IPS DF 6.9 (cell line): ENCODE measurements around the gene PRXL2C.

Source experiments
- DNase-seq: peaks from one replicate; pipeline ENCODE4 v3.0.0-alpha.2; 2013; ENCODE audit warnings: low read depth, low spot score
- H3K27ac ChIP-seq: one replicate; pipeline ENCODE4 v1.5.1; 2013; ENCODE audit warnings: low read length, control low read depth
- H3K27me3 ChIP-seq: 2 replicates; pipeline ENCODE4 v1.6.1; 2013; ENCODE audit warnings: mild to moderate bottlenecking, low read length; ENCODE audit not compliant: control insufficient read depth, insufficient read depth
- H3K36me3 ChIP-seq: 2 replicates; pipeline ENCODE4 v1.6.1; 2013; ENCODE audit warnings: low read length; ENCODE audit not compliant: control insufficient read depth, insufficient read depth
- H3K4me1 ChIP-seq: 2 replicates; pipeline ENCODE4 v1.6.1; 2013; ENCODE audit warnings: low read length; ENCODE audit not compliant: control insufficient read depth, insufficient read depth
- H3K4me3 ChIP-seq: 2 replicates; pipeline ENCODE4 v1.5.1; 2013; ENCODE audit warnings: mild to moderate bottlenecking, low read length
- H3K9me3 ChIP-seq: 2 replicates; pipeline ENCODE4 v1.6.1; 2013; ENCODE audit warnings: low read length, inconsistent platforms; ENCODE audit not compliant: control insufficient read depth, insufficient read depth
- WGBS: extraction: QIAGEN DNeasy Blood & Tissue Kit; methylation state at CpG from one replicate; pipeline ENCODE4 v1.1.7; 2013; ENCODE audit warnings: mixed read lengths, missing lambda C conversion rate; ENCODE audit not compliant: insufficient read length, insufficient coverage; 5-methylcytosine and 5-hydroxymethylcytosine counted together

PRXL2C gene

DNA sequence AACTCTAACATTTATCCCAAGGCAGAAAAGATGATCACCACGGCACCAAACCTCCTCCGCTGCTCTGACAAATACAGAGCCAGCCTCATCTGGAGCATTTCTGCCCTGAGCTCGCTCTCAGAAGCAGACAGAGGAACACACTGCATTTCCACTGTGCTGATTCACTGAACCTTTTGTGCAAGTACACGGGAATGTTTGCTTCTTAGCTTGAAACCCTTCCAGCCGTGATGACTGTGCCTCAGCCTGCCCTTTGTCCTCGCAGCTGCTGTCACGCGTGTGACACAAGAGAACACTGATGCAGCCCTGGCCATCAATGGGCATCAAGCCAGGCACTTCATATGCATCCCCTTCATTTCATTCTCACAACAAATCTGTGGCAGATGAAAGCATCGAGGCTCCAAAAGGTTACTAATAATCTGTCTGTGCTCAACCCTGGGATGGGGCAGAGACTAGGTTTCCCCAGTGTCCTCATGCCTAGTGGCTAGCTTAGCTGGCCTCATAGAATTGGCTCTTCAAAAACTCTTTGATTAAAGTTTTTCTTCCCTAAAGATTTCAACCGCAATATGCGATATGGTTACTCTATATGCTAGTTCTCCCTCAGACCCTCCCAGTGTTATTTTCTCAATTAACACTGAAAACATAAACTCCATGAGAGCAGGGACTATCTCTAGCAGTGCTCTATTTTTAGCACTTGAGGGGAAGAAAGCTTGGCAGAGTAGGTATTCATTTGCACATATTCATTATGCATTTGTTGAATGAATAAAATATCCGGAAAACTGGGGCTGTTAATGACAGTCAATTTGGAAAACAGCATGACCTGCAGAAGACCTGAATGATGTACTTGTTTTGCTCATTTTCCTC, 42.8 kb downstream of the PRXL2C start:
- Histone ChIP-seq H3K9me3 (no peaks in the 10 kb centered on the region), H3K27ac (no peak overlapping the region), H3K27me3 (no peaks in the 10 kb centered on the region), H3K36me3 (no peaks in the 10 kb centered on the region), H3K4me1 (peaks cover 4% of the 10 kb centered on the region; the same call in 1 of the 2 replicates), H3K4me3 (no peak overlapping the region)
- WGBS = no CpG with 5 or more reads among the region's 12 CpGs
- no peak for DNase-seq

DNA sequence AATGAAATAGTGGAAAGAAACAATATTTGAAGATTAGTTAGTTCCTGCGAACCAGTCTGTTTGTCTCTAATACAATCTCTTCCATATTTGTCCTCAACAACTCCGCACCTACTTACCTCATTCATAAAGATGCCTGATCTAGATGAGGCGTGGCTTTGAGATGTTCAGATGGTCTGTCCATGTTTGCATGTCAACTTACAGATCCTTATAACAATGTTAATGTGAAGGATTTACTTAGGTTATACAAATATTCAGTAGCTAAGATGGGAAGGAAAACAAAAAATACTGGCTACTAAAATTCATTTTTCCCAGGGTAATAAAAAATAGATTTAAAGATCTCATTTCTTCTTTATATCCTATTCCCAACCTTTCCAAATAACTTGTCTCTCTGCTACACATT, 43.8 kb downstream of the PRXL2C start:
- no CpG with 5 or more reads among the region's 3 CpGs for WGBS
- H3K27ac ChIP-seq = no peak overlapping the region

DNA sequence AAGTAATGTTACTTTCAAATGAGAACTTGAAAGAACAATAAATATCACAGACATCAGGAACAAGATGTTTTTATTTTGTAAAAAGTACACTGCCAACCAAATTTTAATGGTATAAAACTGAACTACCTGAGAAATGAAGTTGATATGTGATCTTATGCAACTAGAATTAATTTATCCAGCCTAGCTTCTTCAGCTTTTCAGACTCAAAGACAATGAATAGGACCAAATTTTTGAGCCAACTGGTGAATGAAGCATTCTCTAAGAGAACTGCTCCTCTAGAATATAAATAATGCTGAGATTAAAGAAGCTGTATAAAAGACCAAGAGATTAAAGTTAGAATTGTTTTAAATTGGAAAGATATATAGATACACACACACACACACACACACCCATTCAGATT, 45.4 kb downstream of the PRXL2C start:
- no peak for DNase-seq
- no peaks in the 10 kb centered on the region for H3K36me3 ChIP-seq
- no peaks in the 10 kb centered on the region for H3K9me3 ChIP-seq

More for the DNA sequence above, 43.8 kb downstream of the PRXL2C start:
- Histone ChIP-seq H3K9me3 (no peaks in the 10 kb centered on the region), H3K4me1 (peaks cover 4% of the 10 kb centered on the region; the same call in 1 of the 2 replicates), H3K27me3 (no peaks in the 10 kb centered on the region), H3K4me3 (no peak overlapping the region), H3K36me3 (no peaks in the 10 kb centered on the region)
- DNase-seq = no peak

DNA sequence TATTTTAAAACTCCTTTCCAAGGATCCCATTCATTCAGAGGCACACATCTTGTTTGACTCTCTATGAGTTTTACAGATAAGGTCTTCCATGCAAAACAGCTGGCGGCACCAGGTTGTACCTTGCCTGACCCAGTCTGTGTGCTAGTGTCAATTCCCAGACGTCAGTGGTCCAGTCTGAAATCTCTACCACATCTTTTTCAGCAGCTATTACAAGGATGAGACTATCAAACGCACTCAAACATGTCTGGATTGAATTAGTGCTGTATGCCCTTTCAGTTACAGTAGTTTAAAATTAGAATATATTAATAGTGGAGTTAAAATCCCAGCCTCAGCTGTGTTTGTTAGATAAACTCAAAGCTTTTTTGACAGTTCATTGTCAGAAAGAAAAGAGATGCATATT, 47.1 kb downstream of the PRXL2C start:
- peaks cover 4% of the 10 kb centered on the region; the same call in 1 of the 2 replicates for H3K4me1 ChIP-seq
- no peak overlapping the region for H3K27ac ChIP-seq
- no peaks in the 10 kb centered on the region for H3K9me3 ChIP-seq
- H3K27me3 ChIP-seq = no peaks in the 10 kb centered on the region
- no peaks in the 10 kb centered on the region for H3K36me3 ChIP-seq
- no peak for DNase-seq
- WGBS = no CpG with 5 or more reads among the region's 3 CpGs
- no peak overlapping the region for H3K4me3 ChIP-seq

More for the DNA sequence above, 45.4 kb downstream of the PRXL2C start:
- H3K27ac ChIP-seq = no peak overlapping the region
- H3K27me3 ChIP-seq = no peaks in the 10 kb centered on the region
- peaks cover 4% of the 10 kb centered on the region; the same call in 1 of the 2 replicates for H3K4me1 ChIP-seq
- H3K4me3 ChIP-seq = no peak overlapping the region

DNA sequence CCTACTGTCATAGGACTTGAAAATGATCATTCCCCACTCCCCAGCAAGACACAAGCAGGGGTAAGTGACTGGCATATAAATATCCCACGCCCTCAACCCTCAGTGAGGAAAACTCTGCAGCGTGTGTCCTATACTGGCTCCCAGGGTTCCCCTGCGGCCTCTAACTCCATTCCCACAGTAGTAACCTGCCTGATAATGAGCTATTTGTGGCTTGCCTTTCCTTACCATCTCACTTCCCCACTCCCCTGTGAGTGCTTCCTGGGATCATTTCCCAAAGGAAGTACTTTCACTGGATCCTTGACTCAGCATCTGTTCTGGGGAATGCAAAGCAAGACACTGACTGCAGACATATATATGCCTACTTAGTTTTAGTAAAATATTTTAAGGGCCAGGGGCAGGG, 49.8 kb downstream of the PRXL2C start:
- Histone ChIP-seq H3K27me3 (no peaks in the 10 kb centered on the region), H3K4me1 (no peaks in the 10 kb centered on the region)

DNA sequence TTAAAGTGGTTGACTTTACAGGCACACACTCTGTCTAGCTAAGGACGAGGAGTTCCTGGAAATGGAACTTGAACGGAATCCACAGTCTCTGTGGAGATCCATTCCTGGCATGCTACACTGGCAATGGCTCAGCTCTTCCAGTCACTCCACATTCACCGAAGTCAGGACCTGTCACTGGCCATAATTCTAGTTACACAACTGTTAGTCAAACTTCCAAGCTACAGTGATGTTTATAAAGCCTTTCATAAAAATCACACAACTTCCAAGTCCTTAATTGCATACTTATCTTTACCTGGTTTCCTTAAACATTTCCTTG, 51.2 kb downstream of the PRXL2C start:
- no peak overlapping the region for H3K4me3 ChIP-seq
- no CpG with 5 or more reads among the region's 3 CpGs for WGBS
- H3K27ac ChIP-seq = no peak overlapping the region
- H3K27me3 ChIP-seq = no peaks in the 10 kb centered on the region
- H3K9me3 ChIP-seq = no peaks in the 10 kb centered on the region
- H3K36me3 ChIP-seq = no peaks in the 10 kb centered on the region
- no peaks in the 10 kb centered on the region for H3K4me1 ChIP-seq
- DNase-seq = no peak

More for the DNA sequence above, 49.8 kb downstream of the PRXL2C start:
- no peak overlapping the region for H3K4me3 ChIP-seq
- H3K9me3 ChIP-seq = no peaks in the 10 kb centered on the region
- DNase-seq = no peak
- no CpG with 5 or more reads among the region's 3 CpGs for WGBS
- H3K27ac ChIP-seq = no peak overlapping the region
- H3K36me3 ChIP-seq = no peaks in the 10 kb centered on the region

DNA sequence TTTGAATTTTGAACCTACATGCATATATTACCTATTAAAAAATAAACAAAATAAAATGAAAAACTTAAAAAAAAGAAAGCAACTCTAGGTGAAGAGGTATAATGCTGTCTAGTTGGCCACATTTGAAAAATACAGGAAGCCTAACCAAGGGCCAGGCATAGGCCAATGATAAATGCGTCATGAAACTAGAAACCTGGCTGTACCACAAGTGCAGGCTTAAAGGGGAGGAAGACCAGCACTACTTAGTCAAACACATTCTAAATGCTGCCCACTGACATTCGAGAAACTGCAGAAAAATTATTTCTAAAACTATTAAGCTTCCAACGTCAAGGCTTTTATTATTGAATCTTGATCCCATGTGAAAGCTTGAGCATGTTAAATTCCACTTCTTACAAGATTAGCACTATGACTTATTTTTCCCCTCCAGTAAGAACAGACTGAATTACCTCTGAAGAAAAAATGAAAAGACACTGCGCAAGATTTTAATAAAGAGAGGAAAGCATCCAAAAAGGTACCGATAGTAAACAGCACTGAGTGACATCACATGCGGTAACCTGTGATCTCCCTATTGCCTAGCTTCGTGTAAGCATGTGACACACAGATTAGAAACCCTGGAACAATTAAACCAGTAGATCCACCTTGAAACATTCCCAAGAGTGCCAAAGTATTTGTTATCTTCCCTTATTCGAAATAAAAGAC, 51.7 kb downstream of the PRXL2C start:
- no peaks in the 10 kb centered on the region for H3K4me1 ChIP-seq
- WGBS = no CpG with 5 or more reads among the region's 8 CpGs
- no peaks in the 10 kb centered on the region for H3K36me3 ChIP-seq
- no peak overlapping the region for H3K4me3 ChIP-seq
- no peaks in the 10 kb centered on the region for H3K9me3 ChIP-seq
- no peak for DNase-seq
- H3K27me3 ChIP-seq = no peaks in the 10 kb centered on the region
- H3K27ac ChIP-seq = no peak overlapping the region

DNA sequence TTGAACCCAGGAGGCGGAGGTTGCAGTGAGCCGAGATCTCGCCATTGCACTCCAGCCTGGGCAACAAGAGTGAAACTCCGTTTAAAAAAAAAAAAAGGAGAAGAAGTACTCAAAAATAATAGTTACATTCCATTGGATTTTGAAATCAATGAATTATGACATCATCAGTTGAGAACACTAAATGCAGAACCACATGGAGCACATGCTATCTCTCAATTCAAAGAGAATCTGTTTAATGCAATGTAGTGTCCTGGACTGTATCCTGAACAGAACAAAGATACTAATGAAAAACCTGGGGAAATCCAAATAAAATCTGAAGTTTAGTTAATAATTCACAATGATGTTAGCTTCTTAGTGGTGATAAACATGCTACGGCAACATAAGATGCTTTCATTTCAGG, 55.8 kb downstream of the PRXL2C start:
- Histone ChIP-seq H3K27ac (no peak overlapping the region), H3K36me3 (no peaks in the 10 kb centered on the region), H3K27me3 (no peaks in the 10 kb centered on the region), H3K4me1 (no peaks in the 10 kb centered on the region), H3K9me3 (no peaks in the 10 kb centered on the region), H3K4me3 (no peak overlapping the region)
- DNase-seq = no peak
- WGBS = no CpG with 5 or more reads among the region's 5 CpGs

DNA sequence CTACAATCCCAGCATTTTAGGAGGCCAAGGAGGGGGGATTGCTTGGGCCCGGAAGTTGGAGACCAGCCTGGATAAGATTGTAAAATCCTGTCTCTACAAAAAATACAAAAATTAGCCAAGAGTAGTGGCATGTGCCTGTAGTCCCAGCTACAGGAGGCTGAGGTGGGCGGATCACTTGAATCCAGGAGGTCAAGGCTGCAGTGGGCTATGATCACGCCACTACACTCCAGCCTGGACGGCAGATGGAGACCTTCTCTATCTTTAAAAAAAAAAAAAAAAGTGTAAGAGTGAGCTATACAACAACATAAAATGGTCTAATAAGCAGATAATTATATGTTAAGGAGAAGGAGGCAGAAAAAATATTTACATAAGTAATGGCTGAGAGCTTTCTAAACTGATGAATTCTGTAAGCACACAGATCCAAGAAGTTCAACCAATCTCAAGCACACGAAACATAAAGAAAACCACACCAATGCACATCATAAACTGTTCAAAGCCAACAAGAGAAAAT, 58.5 kb downstream of the PRXL2C start:
- no CpG with 5 or more reads among the region's 5 CpGs for WGBS

More for the DNA sequence above, 58.5 kb downstream of the PRXL2C start:
- Histone ChIP-seq H3K27me3 (no peaks in the 10 kb centered on the region), H3K27ac (no peak overlapping the region), H3K36me3 (no peaks in the 10 kb centered on the region), H3K9me3 (no peaks in the 10 kb centered on the region), H3K4me1 (no peaks in the 10 kb centered on the region), H3K4me3 (no peak overlapping the region)
- DNase-seq = no peak
